IMR-90 (cell line): ENCODE measurements around the gene PPL. TPM values are rescaled to one million over a fixed set of nuclear protein-coding genes. Genes with fewer than 3 reads are reported as not detected.

Experiments
- ATAC-seq: fragments of 200-7000 bp; cut with Tn5 transposase; 2 replicates; pipeline ENCODE4 v1.9.1; 2020; ENCODE audit warnings: low read depth, mild to moderate bottlenecking, moderate library complexity
- BruUV-seq: library from RNA; stranded (reverse); fragments of 400-500 nt; replicated peaks from 2 replicates; lab custom pipeline; 2021; lab: Mats Ljungman, UMichigan
- CTCF ChIA-PET: fragments of 300-600 bp; formaldehyde crosslinking; extraction: SDS; loops from one replicate; lab custom pipeline; 2021; ENCODE audit warnings: antibody characterized with exemption; lab: Yijun Ruan, JAX
- POLR2A ChIA-PET: fragments of 300-600 bp; sonication (Branson Sonifier 250); formaldehyde crosslinking; loops from one replicate; lab custom pipeline; 2022; ENCODE audit warnings: antibody characterized with exemption; ENCODE audit not compliant: unreplicated experiment; lab: Charles Lee
- DNase-seq: peaks from one replicate; pipeline ENCODE4 v3.0.0; 2013
- H2AFZ ChIP-seq: replicated peaks from 2 replicates; pipeline ENCODE3; 2013; ENCODE audit warnings: low read length, mild to moderate bottlenecking; ENCODE audit not compliant: poor library complexity
- H2AK5ac ChIP-seq: 2 replicates; pipeline ENCODE4 v1.6.1; 2013; ENCODE audit warnings: low read depth, low read length, inconsistent platforms
- H2AK9ac ChIP-seq: replicated peaks from 2 replicates; pipeline ENCODE3; 2013; ENCODE audit warnings: mild to moderate bottlenecking, low read depth, low read length, moderate library complexity; ENCODE audit not compliant: poor library complexity
- H2BK120ac ChIP-seq: 2 replicates; pipeline ENCODE4 v1.6.1; 2013; ENCODE audit warnings: low read depth, low read length, inconsistent platforms
- H2BK15ac ChIP-seq: 3 replicates; pipeline ENCODE4 v1.6.1; 2013; ENCODE audit warnings: low read depth, low read length, inconsistent platforms
- H2BK20ac ChIP-seq: 2 replicates; pipeline ENCODE4 v1.6.1; 2013; ENCODE audit warnings: low read depth, mild to moderate bottlenecking, inconsistent platforms, low read length, moderate library complexity
- H2BK5ac ChIP-seq: 2 replicates; pipeline ENCODE4 v1.6.1; 2013; ENCODE audit warnings: mild to moderate bottlenecking, low read depth, low read length, inconsistent platforms; ENCODE audit not compliant: poor library complexity, severe bottlenecking
- H3K14ac ChIP-seq: replicated peaks from 2 replicates; pipeline ENCODE4 v1.6.1; 2013; ENCODE audit warnings: low read depth, low read length, inconsistent platforms
- H3K18ac ChIP-seq: 2 replicates; pipeline ENCODE4 v1.6.1; 2013; ENCODE audit warnings: low read depth, low read length, control low read depth
- H3K23ac ChIP-seq: 2 replicates; pipeline ENCODE4 v1.6.1; 2013; ENCODE audit warnings: low read depth, low read length, inconsistent platforms
- H3K27ac ChIP-seq: 2 replicates; pipeline ENCODE4 v1.5.1; 2013; ENCODE audit warnings: mild to moderate bottlenecking, control low read depth, low read length; ENCODE audit not compliant: insufficient read depth
- H3K27me3 ChIP-seq: 2 replicates; pipeline ENCODE4 v1.6.1; 2013; ENCODE audit warnings: low read length; ENCODE audit not compliant: control insufficient read depth, insufficient read depth
- H3K36me3 ChIP-seq: 2 replicates; pipeline ENCODE4 v1.6.1; 2013; ENCODE audit warnings: low read length, mixed read lengths; ENCODE audit not compliant: control insufficient read depth, insufficient read depth
- H3K4ac ChIP-seq: 2 replicates; pipeline ENCODE4 v1.6.1; 2013; ENCODE audit warnings: low read depth, low read length, inconsistent platforms
- H3K4me1 ChIP-seq: 2 replicates; pipeline ENCODE4 v1.6.1; 2013; ENCODE audit warnings: low read length, mixed read lengths; ENCODE audit not compliant: control insufficient read depth, insufficient read depth
- H3K4me2 ChIP-seq: 2 replicates; pipeline ENCODE4 v1.6.1; 2013; ENCODE audit warnings: low read depth, mild to moderate bottlenecking, control low read depth, low read length, moderate library complexity
- H3K4me3 ChIP-seq: 2 replicates; pipeline ENCODE4 v1.5.1; 2013; ENCODE audit warnings: low read depth, mild to moderate bottlenecking, control low read depth, low read length, moderate library complexity; ENCODE audit not compliant: insufficient read depth
- H3K56ac ChIP-seq: 2 replicates; pipeline ENCODE4 v1.6.1; 2013; ENCODE audit warnings: low read length, inconsistent platforms; ENCODE audit not compliant: insufficient read depth; ENCODE audit errors: extremely low read depth
- H3K79me1 ChIP-seq, 2 experiments: 2 replicates each; pipeline ENCODE4 v1.6.1; 2013; ENCODE audit warnings: low read length in 2 of 2, inconsistent platforms in 1 of 2, low read depth in 1 of 2
- H3K9ac ChIP-seq: 2 replicates; pipeline ENCODE4 v1.6.1; 2013; ENCODE audit warnings: low read depth, low read length, control low read depth
- H3K9me1 ChIP-seq: 2 replicates; pipeline ENCODE4 v1.6.1; 2013; ENCODE audit warnings: low read length, inconsistent platforms; ENCODE audit not compliant: insufficient read depth
- H3K9me3 ChIP-seq: 2 replicates; pipeline ENCODE4 v1.6.1; 2013; ENCODE audit warnings: low read length; ENCODE audit not compliant: control insufficient read depth, insufficient read depth
- H4K20me1 ChIP-seq: 2 replicates; pipeline ENCODE4 v1.6.1; 2013; ENCODE audit warnings: low read length, inconsistent platforms; ENCODE audit not compliant: insufficient read depth
- H4K5ac ChIP-seq: 2 replicates; pipeline ENCODE4 v1.6.1; 2013; ENCODE audit warnings: mild to moderate bottlenecking, low read depth, low read length, control low read depth
- H4K8ac ChIP-seq, 2 experiments: 2 replicates each; pipeline ENCODE4 v1.6.1; 2013; ENCODE audit warnings: low read depth in 2 of 2, low read length in 2 of 2, control low read depth in 1 of 2, inconsistent platforms in 1 of 2
- H4K91ac ChIP-seq: 2 replicates; pipeline ENCODE4 v1.6.1; 2013; ENCODE audit warnings: low read depth, low read length, inconsistent platforms; ENCODE audit not compliant: insufficient read depth
- BHLHE40 ChIP-seq: fragments of 150-350 bp; IDR thresholded peaks from 2 replicates; pipeline ENCODE4 v1.6.1; 2016; ENCODE audit warnings: mild to moderate bottlenecking, low read depth, low read length
- CEBPB ChIP-seq: IDR thresholded peaks from 2 replicates; pipeline ENCODE4 v1.6.1; 2012; ENCODE audit warnings: low read depth, low read length, improper control_type of control experiment
- CHD1 ChIP-seq: IDR thresholded peaks from 2 replicates; pipeline ENCODE4 v1.6.1; 2012; ENCODE audit warnings: low read depth, low read length, improper control_type of control experiment
- CTCF ChIP-seq: conservative IDR thresholded peaks from 2 replicates; pipeline ENCODE4 v1.5.1; 2012; ENCODE audit warnings: mild to moderate bottlenecking, low read depth, low read length, improper control_type of control experiment
- ELK1 ChIP-seq: fragments of 150-350 bp; IDR thresholded peaks from 2 replicates; pipeline ENCODE4 v1.6.1; 2016; ENCODE audit warnings: low read depth, mild to moderate bottlenecking, low read length, moderate library complexity, borderline replicate concordance
- FOS ChIP-seq: fragments of 150-350 bp; IDR thresholded peaks from 2 replicates; pipeline ENCODE4 v1.6.1; 2016; ENCODE audit warnings: low read depth, low read length
- MAFK ChIP-seq: IDR thresholded peaks from 2 replicates; pipeline ENCODE4 v1.6.1; 2012; ENCODE audit warnings: low read depth, low read length, improper control_type of control experiment
- MAZ ChIP-seq: IDR thresholded peaks from 2 replicates; pipeline ENCODE4 v1.6.1; 2012; ENCODE audit warnings: low read depth, mild to moderate bottlenecking, low read length, improper control_type of control experiment, moderate library complexity, borderline replicate concordance
- NFE2L2 ChIP-seq: fragments of 150-350 bp; IDR thresholded peaks from 2 replicates; pipeline ENCODE4 v1.6.1; 2016; ENCODE audit warnings: low read depth, mild to moderate bottlenecking, low read length
- POLR2A ChIP-seq: IDR thresholded peaks from 2 replicates; pipeline ENCODE4 v1.6.1; 2012; ENCODE audit warnings: mild to moderate bottlenecking, low read depth, low read length
- RAD21 ChIP-seq: IDR thresholded peaks from 2 replicates; pipeline ENCODE4 v1.6.1; 2012; ENCODE audit warnings: low read length, improper control_type of control experiment
- RCOR1 ChIP-seq: IDR thresholded peaks from 2 replicates; pipeline ENCODE4 v1.6.1; 2012; ENCODE audit warnings: mild to moderate bottlenecking, low read length, improper control_type of control experiment; ENCODE audit not compliant: insufficient replicate concordance
- RFX5 ChIP-seq: IDR thresholded peaks from 2 replicates; pipeline ENCODE4 v1.8.0; 2012; ENCODE audit warnings: low read depth, mild to moderate bottlenecking, low read length, moderate library complexity
- SMC3 ChIP-seq: fragments of 150-350 bp; IDR thresholded peaks from 2 replicates; pipeline ENCODE4 v1.6.1; 2016; ENCODE audit warnings: low read depth, mild to moderate bottlenecking, antibody characterized with exemption, low read length, moderate library complexity
- USF2 ChIP-seq: fragments of 150-350 bp; IDR thresholded peaks from 2 replicates; pipeline ENCODE4 v1.6.1; 2017; ENCODE audit warnings: mild to moderate bottlenecking, antibody characterized with exemption, low read length, low read depth
- WGBS, 2 experiments: methylation state at CpG; one replicate each; pipeline versions ENCODE4 v1.1.5 to v1.1.7; 2013; ENCODE audit warnings: missing lambda C conversion rate in 2 of 2; ENCODE audit not compliant: insufficient read length in 1 of 2; ENCODE audit errors: extremely low coverage in 2 of 2; 5-methylcytosine and 5-hydroxymethylcytosine counted together
- dilution Hi-C: fragments of 300-500 bp; cut with HindIII; formaldehyde crosslinking; loops from one replicate; pipeline ENCODE4 v1.14.3; 2018; ENCODE audit warnings: low sequenced_read_pairs; ENCODE audit not compliant: unreplicated experiment
- in situ Hi-C: fragments of 300-500 bp; cut with MboI; formaldehyde crosslinking; loops from 3 replicates; pipeline ENCODE4 v1.14.3; 2019; ENCODE audit warnings: low sequenced_read_pairs, inconsistent platforms, mixed read lengths
- intact Hi-C: fragments of 100-400 bp; cut with micrococcal nuclease; formaldehyde crosslinking; loops from 2 replicates; pipeline ENCODE4 v1.10.0; 2022
- polyA plus RNA-seq, 3 experiments: library from polyadenylated mRNA; depleted of rRNA; stranded (reverse); fragments of >200 nt; gene quantifications; 2 replicates each; pipeline ENCODE4 v1.2.3, GENCODE V29; 2012; ENCODE audit warnings: low replicate concordance in 1 of 3
- total RNA-seq: library from RNA; depleted of rRNA; stranded (reverse); fragments of >200 nt; gene quantifications from 2 replicates; pipeline ENCODE4 v1.2.3, GENCODE V29; 2012

Gene PPL
- total and polyA plus RNA-seq, 2 of the 4 experiments (the other 2 are of a cell fraction), result 0.34 to 0.36 TPM

GRCh38 chr16:4893103-4893862 is 43.7 kb downstream of the PPL start:
- no peak overlapping the region for H2BK15ac ChIP-seq
- peaks cover 8% of the 10 kb centered on the region for H3K4me1 ChIP-seq
- intact Hi-C loops, result loop anchor here (2.0 kb wide), 1 partner anchor 54 kb away; no protein-coding TSS in a partner anchor
- H3K27ac ChIP-seq, result no peak overlapping the region
- H2BK20ac ChIP-seq, result no peak overlapping the region
- no peak overlapping the region for H4K91ac ChIP-seq
- no peak overlapping the region for H3K4me3 ChIP-seq
- H3K79me1 ChIP-seq, result no peaks in the 10 kb centered on the region
- H2BK5ac ChIP-seq, result no peak overlapping the region
- no peak overlapping the region for H2AFZ ChIP-seq
- in situ Hi-C loops, result no loop called here
- H3K4ac ChIP-seq, result no peak overlapping the region
- no peak overlapping the region for H3K23ac ChIP-seq
- H4K20me1 ChIP-seq, result no peaks in the 10 kb centered on the region; the same call in 1 of the 2 replicates
- no peaks in the 10 kb centered on the region; the same call in 1 of the 2 replicates for H3K36me3 ChIP-seq
- POLR2A ChIA-PET, result no interaction called here
- peaks cover 2% of the 10 kb centered on the region; the same call in 1 of the 2 replicates for H3K9me1 ChIP-seq
- H3K27me3 ChIP-seq, result no peaks in the 10 kb centered on the region
- no TSS peak for BruUV-seq
- H3K9ac ChIP-seq, result no peak overlapping the region
- no peak overlapping the region for H3K56ac ChIP-seq
- H2BK120ac ChIP-seq, result no peak overlapping the region
- H3K9me3 ChIP-seq, result peaks cover under 1% of the 10 kb centered on the region
- no peak overlapping the region for H4K8ac ChIP-seq
- no peak for ATAC-seq
- H2AK9ac ChIP-seq, result no peak overlapping the region
- H2AK5ac ChIP-seq, result no peak overlapping the region
- DNase-seq, result no peak
- WGBS, 2 experiments, result 88% methylated on average over 15 of the region's 26 CpGs; no CpG with 5 or more reads in 1 of the 2 experiments
- H3K4me2 ChIP-seq, result no peak overlapping the region
- no peak overlapping the region for H4K5ac ChIP-seq
- H3K14ac ChIP-seq, result no peak overlapping the region
- dilution Hi-C loops, result no loop called here
- no peak overlapping the region for H3K18ac ChIP-seq
- CTCF ChIA-PET, result interaction anchor here (0.6 kb wide), 1 partner anchor 256 kb away, joined by 3 read pairs; no protein-coding TSS in a partner anchor
- TF ChIP-seq NFE2L2 (no peak), CEBPB (no peak), FOS (no peak), POLR2A (no peak), RAD21 (no peak), RFX5 (no peak), RCOR1 (no peak), MAFK (no peak), CHD1 (no peak), SMC3 (no peak), USF2 (no peak), MAZ (no peak), BHLHE40 (no peak), ELK1 (no peak), CTCF (no peak)
